DMS 273 treated with DMSO at 0.1 percent for 48 hours (cell line): ENCODE data around the gene MSRB3.

Experiments
- DNase-seq: peaks from one replicate; lab custom pipeline; 2025; lab: John Stamatoyannopoulos, UW

Gene MSRB3

GRCh38 chr12:65497660-65498059 is 219.2 kb downstream of the MSRB3 start:
- no peak for DNase-seq

GRCh38 chr12:65499167-65499566 is 220.7 kb downstream of the MSRB3 start:
- DNase-seq = no peak

- no peak for DNase-seq
Observed at GRCh38 chr12:65500091-65500900, 221.8 kb downstream of the MSRB3 start.

GRCh38 chr12:65501093-65501621 is 222.7 kb downstream of the MSRB3 start:
- DNase-seq = no peak

DNA sequence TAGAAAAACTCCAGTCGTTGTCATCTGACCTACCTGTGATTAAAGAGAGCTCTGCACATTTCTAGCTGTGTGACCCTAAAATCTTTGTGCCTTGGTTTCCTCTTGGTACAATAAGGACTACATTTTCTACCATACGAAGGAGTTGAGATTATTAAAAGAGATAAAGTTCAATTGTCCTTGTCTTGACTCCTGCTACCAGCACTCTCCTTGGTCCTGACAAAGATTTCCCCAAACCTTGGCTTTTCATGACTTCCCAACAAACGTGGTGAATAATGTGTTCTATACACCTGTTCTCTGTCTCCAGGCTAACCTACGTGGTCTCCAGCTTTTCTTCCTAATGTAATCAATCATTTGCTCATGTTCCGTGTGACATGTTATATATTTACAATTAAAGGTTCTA is 223.5 kb downstream of the MSRB3 start:
- no peak for DNase-seq

- DNase-seq = no peak
Observed at GRCh38 chr12:65504417-65504816, 225.9 kb downstream of the MSRB3 start.

DNA sequence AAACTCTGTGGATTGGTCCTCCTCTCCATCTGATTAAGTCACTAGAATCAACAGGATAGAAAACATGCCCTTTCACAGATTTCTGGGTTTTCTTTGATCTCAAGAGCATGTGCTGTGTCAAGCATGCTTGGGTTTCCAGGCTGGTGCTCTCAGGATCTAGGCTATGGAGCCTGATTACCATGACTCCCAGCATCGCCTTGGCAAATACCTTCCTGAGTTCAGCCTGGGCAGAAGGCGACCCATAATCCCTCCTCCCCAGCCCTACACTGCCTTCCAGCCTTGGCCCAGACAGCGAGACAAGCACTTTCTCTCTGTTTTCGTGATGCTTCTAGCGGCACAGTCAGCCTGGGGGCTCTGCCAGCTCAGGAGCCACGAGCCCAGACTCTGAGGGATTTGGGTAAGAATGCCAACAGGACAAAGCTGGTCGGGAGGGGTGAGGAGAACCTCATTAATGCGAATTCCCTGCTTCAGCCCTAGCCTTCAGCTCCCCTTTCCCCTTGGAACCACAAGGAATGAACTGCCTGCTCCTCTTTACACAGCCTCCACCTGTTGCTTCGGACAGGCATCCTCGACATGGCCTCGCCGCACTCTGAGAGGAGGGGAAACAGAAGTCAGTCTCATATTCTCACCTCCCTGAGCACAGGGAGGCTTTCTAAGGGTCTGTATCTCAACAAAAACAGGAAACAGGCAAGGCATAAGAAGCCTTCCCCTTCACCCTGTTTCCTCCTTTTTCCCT is 227.1 kb downstream of the MSRB3 start:
- DNase-seq = no peak

DNA sequence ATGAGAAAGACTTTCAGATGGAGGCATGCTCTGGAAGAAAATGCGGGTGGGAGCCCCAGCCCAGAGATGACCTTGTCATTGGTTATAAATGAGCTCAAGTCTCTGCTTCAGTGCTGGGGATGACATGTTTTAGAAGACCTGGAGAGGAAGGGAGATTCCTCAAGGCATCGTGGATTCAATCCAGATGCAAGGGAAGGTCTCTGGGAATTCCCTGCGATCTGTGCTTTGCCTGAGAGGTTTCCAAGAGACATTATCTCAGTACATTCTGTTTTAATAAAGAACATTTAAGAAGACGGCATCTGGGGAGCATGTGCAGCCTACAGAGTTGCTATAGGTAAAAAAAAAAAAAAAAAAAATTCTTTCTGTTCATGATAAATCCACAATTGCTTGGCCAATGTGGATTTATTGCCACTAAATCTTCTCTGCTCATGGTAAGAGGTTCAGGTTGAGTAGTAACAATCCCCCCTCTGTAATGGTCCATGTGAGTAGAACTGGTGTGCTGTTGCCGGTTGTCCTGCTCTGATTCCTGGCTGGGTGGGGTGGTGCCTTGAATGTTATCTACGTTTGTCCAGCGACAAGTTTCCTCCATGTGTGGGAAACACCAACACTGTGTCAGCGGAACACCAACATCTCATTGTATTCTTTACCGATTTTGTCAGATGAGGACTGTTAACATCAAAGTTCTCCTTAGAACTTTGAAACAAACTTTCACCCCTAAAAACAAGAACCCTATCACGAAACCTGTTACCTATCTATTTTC is 230.0 kb downstream of the MSRB3 start:
- DNase-seq = no peak

DNA sequence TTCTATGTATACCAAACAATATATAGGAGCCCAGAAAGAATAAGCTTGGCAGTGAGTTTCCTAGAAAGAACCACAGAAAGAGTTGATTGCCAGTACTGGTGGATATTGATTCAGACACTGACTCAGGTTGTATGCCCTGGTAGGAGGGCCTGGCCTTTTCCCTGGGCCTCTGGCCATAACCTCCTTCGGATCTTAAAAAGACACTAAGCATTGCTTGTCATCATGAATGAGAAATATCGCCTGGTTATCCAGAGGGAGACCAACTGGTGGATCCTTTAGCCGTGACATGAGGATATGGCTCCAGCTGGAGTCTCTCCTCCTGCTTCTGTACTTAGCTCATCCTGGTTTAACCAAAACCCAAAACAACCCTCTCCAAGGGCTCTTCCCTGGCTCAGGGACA is 231.5 kb downstream of the MSRB3 start:
- DNase-seq = no peak

- DNase-seq = no peak
Observed at GRCh38 chr12:65510584-65511050, 232.1 kb downstream of the MSRB3 start.

- no peak for DNase-seq
Observed at GRCh38 chr12:65511134-65511834, 232.8 kb downstream of the MSRB3 start.

GRCh38 chr12:65511912-65512311 is 233.4 kb downstream of the MSRB3 start:
- no peak for DNase-seq
